Natural killer cell (primary cell): ENCODE measurements around the gene FRRS1. TPM values are rescaled to one million over a fixed set of nuclear protein-coding genes. Genes with fewer than 3 reads are reported as not detected.

ENCODE experiments used
- ATAC-seq, 3 donors: fragments of 150-1000 bp in 2 of 3; fragments of 200-7000 bp in 1 of 3; cut with Tn5 transposase; 1 replicate in 1 of 3; 2 replicates in 2 of 3; pipeline ENCODE4 v1.10.0; 2021; ENCODE audit warnings: mild to moderate bottlenecking in 2 of 3, moderate library complexity in 2 of 3
- DNase-seq, 2 donors: peaks; one replicate each; pipeline versions ENCODE4 v3.0.0 to v3.0.0-alpha.2; 2013 to 2021; ENCODE audit warnings: mixed read lengths in 1 of 2
- H3K27ac ChIP-seq: one replicate; pipeline ENCODE4 v1.5.1; 2013; ENCODE audit warnings: mild to moderate bottlenecking, low read length
- H3K27me3 ChIP-seq: one replicate; pipeline ENCODE4 v1.6.1; 2013; ENCODE audit warnings: low read length; ENCODE audit not compliant: control insufficient read depth, insufficient read depth
- H3K36me3 ChIP-seq: one replicate; pipeline ENCODE4 v1.6.1; 2013; ENCODE audit warnings: low read length; ENCODE audit not compliant: control insufficient read depth, insufficient read depth
- H3K4me1 ChIP-seq: one replicate; pipeline ENCODE4 v1.6.1; 2013; ENCODE audit warnings: low read length; ENCODE audit not compliant: control insufficient read depth, insufficient read depth
- H3K4me3 ChIP-seq: one replicate; pipeline ENCODE4 v1.5.1; 2013; ENCODE audit warnings: low read length
- H3K9me3 ChIP-seq: one replicate; pipeline ENCODE4 v1.6.1; 2013; ENCODE audit warnings: low read length; ENCODE audit not compliant: control insufficient read depth, insufficient read depth
- H3K27ac Mint-ChIP-seq, 2 donors: one replicate each; pipeline ENCODE4 v1.8.0; 2022; ENCODE audit warnings: mild to moderate bottlenecking in 2 of 2, mixed read lengths in 2 of 2, moderate library complexity in 1 of 2
- H3K27me3 Mint-ChIP-seq, 2 donors: one replicate each; pipeline ENCODE4 v1.8.0; 2022; ENCODE audit warnings: low read depth in 2 of 2, mixed read lengths in 2 of 2
- H3K36me3 Mint-ChIP-seq: one replicate; pipeline ENCODE4 v1.8.0; 2022; ENCODE audit warnings: mixed read lengths
- H3K4me1 Mint-ChIP-seq, 2 donors: one replicate each; pipeline ENCODE4 v1.8.0; 2022; ENCODE audit warnings: mixed read lengths in 2 of 2
- H3K4me3 Mint-ChIP-seq: one replicate; pipeline ENCODE4 v1.8.0; 2022; ENCODE audit warnings: mild to moderate bottlenecking, moderate library complexity, mixed read lengths
- H3K9me3 Mint-ChIP-seq, 2 donors: one replicate each; pipeline ENCODE4 v1.8.0; 2022; ENCODE audit warnings: mixed read lengths in 2 of 2
- CTCF ChIP-seq: fragments of 200-600 bp; IDR thresholded peaks from one replicate; pipeline ENCODE4 v1.8.0; 2022; ENCODE audit warnings: antibody characterized with exemption
- WGBS: methylation state at CpG from one replicate; pipeline ENCODE4 v1.1.7; 2013; ENCODE audit warnings: missing lambda C conversion rate; ENCODE audit not compliant: insufficient coverage; 5-methylcytosine and 5-hydroxymethylcytosine counted together
- intact Hi-C: fragments of 100-400 bp; cut with micrococcal nuclease; formaldehyde crosslinking; loops from one replicate; pipeline ENCODE4 v1.14.2; 2022
- total RNA-seq, 4 donors: library from RNA; stranded (reverse); fragments of 120-200 nt in 1 of 4; gene quantifications; one replicate each; pipeline versions ENCODE4 v1.2.3 to v1.2.4, GENCODE V29; 2013 to 2022

Gene FRRS1
- total RNA-seq, 3 donors from 2014 or later (not counting 1 experiment from before 2014, with no cell fraction given) = 1.0 to 3.3 (median 3.0) TPM

- H3K4me1 Mint-ChIP-seq = no peaks in the 10 kb centered on the region
- Histone ChIP-seq H3K27ac (no peak overlapping the region), H3K9me3 (no peaks in the 10 kb centered on the region), H3K27me3 (no peaks in the 10 kb centered on the region), H3K4me3 (no peak overlapping the region), H3K4me1 (no peaks in the 10 kb centered on the region), H3K36me3 (no peaks in the 10 kb centered on the region)
- no peak overlapping the region for H3K4me3 Mint-ChIP-seq
- DNase-seq = no peak
- H3K9me3 Mint-ChIP-seq = no peaks in the 10 kb centered on the region
- intact Hi-C loops = no loop called here
- no peak for TF ChIP-seq CTCF
- H3K36me3 Mint-ChIP-seq = no peaks in the 10 kb centered on the region
- no peaks in the 10 kb centered on the region for H3K27me3 Mint-ChIP-seq
- no peak for ATAC-seq
- 100% methylated on average over 1 of the region's 1 CpG for WGBS
- H3K27ac Mint-ChIP-seq = no peak overlapping the region
These were observed 40.0 kb downstream of the FRRS1 start for GRCh38 chr1:99726407-99726806.

GRCh38 chr1:99725996-99726395 lies 40.4 kb downstream of the FRRS1 start:
- no peaks in the 10 kb centered on the region for H3K4me1 ChIP-seq
- Mint-ChIP-seq H3K27me3 (no peaks in the 10 kb centered on the region), H3K4me1 (no peaks in the 10 kb centered on the region), H3K9me3 (no peaks in the 10 kb centered on the region), H3K27ac (no peak overlapping the region), H3K36me3 (no peaks in the 10 kb centered on the region), H3K4me3 (no peak overlapping the region)
- intact Hi-C loops = no loop called here
- H3K4me3 ChIP-seq = no peak overlapping the region
- ATAC-seq = no peak
- no peaks in the 10 kb centered on the region for H3K27me3 ChIP-seq
- H3K36me3 ChIP-seq = no peaks in the 10 kb centered on the region
- TF ChIP-seq CTCF = no peak
- WGBS = 52% methylated on average over 2 of the region's 4 CpGs
- no peak for DNase-seq
- no peak overlapping the region for H3K27ac ChIP-seq
- H3K9me3 ChIP-seq = no peaks in the 10 kb centered on the region

GRCh38 chr1:99723251-99723650 lies 43.2 kb downstream of the FRRS1 start:
- no peak overlapping the region for H3K27ac Mint-ChIP-seq
- Histone ChIP-seq H3K9me3 (no peaks in the 10 kb centered on the region), H3K4me1 (no peaks in the 10 kb centered on the region), H3K27ac (no peak overlapping the region), H3K27me3 (no peaks in the 10 kb centered on the region), H3K36me3 (no peaks in the 10 kb centered on the region), H3K4me3 (no peak overlapping the region)
- no peaks in the 10 kb centered on the region for H3K27me3 Mint-ChIP-seq
- no peaks in the 10 kb centered on the region for H3K4me1 Mint-ChIP-seq
- TF ChIP-seq CTCF = no peak
- no peaks in the 10 kb centered on the region for H3K9me3 Mint-ChIP-seq
- intact Hi-C loops = no loop called here
- no peaks in the 10 kb centered on the region for H3K36me3 Mint-ChIP-seq
- WGBS = 89% methylated on average over 3 of the region's 3 CpGs
- DNase-seq (no peak), ATAC-seq (no peak)
- no peak overlapping the region for H3K4me3 Mint-ChIP-seq

- H3K27ac Mint-ChIP-seq = no peak overlapping the region
- H3K36me3 ChIP-seq = no peaks in the 10 kb centered on the region
- H3K4me3 Mint-ChIP-seq = no peak overlapping the region
- DNase-seq (no peak), ATAC-seq (no peak)
- no CpG with 5 or more reads among the region's 1 CpG for WGBS
- H3K4me1 Mint-ChIP-seq = no peaks in the 10 kb centered on the region
- intact Hi-C loops = no loop called here
- no peak overlapping the region for H3K27ac ChIP-seq
- no peak for TF ChIP-seq CTCF
- no peaks in the 10 kb centered on the region for H3K36me3 Mint-ChIP-seq
- H3K9me3 ChIP-seq = no peaks in the 10 kb centered on the region
- H3K4me1 ChIP-seq = no peaks in the 10 kb centered on the region
- H3K27me3 ChIP-seq = no peaks in the 10 kb centered on the region
- no peak overlapping the region for H3K4me3 ChIP-seq
- no peaks in the 10 kb centered on the region for H3K9me3 Mint-ChIP-seq
- no peaks in the 10 kb centered on the region for H3K27me3 Mint-ChIP-seq
These were observed 49.4 kb downstream of the FRRS1 start for GRCh38 chr1:99717005-99717404.
